ENCODE data around the gene HINFP.

HINFP gene, protein sequence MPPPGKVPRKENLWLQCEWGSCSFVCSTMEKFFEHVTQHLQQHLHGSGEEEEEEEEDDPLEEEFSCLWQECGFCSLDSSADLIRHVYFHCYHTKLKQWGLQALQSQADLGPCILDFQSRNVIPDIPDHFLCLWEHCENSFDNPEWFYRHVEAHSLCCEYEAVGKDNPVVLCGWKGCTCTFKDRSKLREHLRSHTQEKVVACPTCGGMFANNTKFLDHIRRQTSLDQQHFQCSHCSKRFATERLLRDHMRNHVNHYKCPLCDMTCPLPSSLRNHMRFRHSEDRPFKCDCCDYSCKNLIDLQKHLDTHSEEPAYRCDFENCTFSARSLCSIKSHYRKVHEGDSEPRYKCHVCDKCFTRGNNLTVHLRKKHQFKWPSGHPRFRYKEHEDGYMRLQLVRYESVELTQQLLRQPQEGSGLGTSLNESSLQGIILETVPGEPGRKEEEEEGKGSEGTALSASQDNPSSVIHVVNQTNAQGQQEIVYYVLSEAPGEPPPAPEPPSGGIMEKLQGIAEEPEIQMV

GRCh38 chr11:119121008-119121810 is at the start of gene HINFP:
Gene HINFP, plus strand, starts transcription at chr11:119121580. Its CDS starts 5,365 bp downstream, at chr11:119126945.
- DNase-seq: peak; percentile 99

DNA sequence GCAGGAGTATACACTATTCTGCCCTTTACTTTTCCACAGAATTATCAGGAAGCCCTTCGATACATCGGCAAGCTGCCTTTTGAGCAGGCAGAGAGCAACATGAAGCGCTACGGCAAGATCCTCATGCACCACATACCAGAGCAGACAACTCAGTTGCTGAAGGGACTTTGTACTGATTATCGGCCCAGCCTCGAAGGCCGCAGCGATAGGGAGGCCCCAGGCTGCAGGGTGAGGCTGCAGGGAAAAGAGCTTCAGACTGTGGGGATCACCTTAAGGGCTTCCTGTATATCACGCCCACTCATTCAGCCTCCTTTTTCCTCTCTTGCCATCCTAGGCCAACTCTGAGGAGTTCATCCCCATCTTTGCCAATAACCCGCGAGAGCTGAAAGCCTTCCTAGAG is 43.5 kb upstream of the HINFP start:
- DNase-seq: no peak

GRCh38 chr11:119078675-119079420 is 42.5 kb upstream of the HINFP start:
- no peak for DNase-seq

- DNase-seq: no peak
Measured at GRCh38 chr11:119081682-119082260, 39.6 kb upstream of the HINFP start.

GRCh38 chr11:119084663-119085436 is 36.5 kb upstream of the HINFP start, which contains the start of gene HMBS:
Gene HMBS, plus strand, starts transcription at chr11:119084881. Its CDS starts 153 bp downstream, at chr11:119085034.
- peak; percentile 89 for DNase-seq

- DNase-seq: peak; percentile 41
Measured at GRCh38 chr11:119085437-119085847, 35.9 kb upstream of the HINFP start.

DNA sequence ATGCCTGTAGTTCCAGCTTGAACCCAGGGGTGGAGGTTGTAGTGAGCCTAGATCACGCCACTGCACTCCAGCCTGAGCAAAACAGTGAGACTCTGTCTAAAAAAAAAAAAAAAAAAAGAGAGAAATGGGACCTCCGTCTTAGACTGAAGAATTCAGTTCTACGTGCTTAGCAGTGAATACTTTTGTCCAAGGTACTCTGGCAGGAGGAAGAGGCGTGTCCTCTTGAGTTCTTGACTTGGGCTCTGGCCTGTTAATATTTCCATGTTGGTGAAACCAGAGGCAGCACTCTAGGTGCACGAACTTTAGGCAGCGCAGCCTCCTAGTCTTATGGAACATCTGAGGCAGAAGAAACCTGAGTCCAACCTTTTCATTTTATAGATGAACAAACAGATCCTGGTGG is 34.3 kb upstream of the HINFP start:
- no peak for DNase-seq

- DNase-seq: no peak
Measured at GRCh38 chr11:119087747-119088241, 33.6 kb upstream of the HINFP start.

DNA sequence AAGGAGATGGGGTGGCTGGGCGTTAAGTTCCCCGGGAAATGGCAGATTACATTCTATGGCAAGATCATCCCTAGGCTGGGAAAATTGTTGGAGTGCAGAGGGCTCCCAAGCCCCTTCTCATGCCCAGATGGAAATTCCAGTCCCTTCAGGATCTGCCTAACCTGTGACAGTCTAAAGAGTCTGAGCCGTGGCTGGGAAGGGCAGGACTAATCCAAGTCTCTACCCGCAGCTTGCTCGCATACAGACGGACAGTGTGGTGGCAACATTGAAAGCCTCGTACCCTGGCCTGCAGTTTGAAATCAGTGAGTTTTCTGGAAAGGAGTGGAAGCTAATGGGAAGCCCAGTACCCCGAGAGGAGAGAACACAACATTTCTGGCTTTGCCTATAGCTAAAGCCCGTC is 33.0 kb upstream of the HINFP start:
- no peak for DNase-seq

DNA sequence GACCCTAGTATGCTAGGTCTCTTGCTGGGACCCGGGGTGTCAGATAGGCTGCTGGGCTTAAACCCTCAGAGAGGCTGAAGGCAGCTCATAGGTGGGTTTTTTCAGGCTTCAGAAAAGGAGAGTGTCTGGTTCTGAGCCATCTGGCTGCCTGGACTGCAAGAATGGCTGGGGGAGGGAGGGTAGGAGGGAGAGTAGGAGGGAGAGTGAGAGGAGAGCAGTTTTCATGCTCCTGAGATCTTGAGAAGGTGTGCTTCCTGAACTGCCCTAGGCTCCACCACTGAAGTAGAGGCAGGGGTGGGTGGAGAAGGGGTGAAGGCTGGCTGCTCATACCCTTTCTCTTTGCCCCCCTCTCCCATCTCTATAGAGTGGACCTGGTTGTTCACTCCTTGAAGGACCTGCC is 32.1 kb upstream of the HINFP start:
- DNase-seq: no peak

DNA sequence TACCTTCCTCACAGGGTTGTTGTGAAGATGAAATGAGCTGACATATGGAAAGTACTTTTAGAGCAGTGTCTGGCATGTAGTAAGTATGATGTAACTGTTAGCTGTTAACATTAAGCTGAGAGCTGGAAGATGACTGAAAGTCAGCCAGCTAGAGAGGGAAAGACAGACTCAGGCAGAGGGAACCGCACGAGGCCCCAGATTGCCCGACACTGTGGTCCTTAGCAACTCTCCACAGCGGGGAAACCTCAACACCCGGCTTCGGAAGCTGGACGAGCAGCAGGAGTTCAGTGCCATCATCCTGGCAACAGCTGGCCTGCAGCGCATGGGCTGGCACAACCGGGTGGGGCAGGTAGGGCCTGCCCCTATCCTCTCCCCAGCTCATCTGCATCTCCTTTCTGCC is 30.2 kb upstream of the HINFP start:
- DNase-seq: no peak

DNA sequence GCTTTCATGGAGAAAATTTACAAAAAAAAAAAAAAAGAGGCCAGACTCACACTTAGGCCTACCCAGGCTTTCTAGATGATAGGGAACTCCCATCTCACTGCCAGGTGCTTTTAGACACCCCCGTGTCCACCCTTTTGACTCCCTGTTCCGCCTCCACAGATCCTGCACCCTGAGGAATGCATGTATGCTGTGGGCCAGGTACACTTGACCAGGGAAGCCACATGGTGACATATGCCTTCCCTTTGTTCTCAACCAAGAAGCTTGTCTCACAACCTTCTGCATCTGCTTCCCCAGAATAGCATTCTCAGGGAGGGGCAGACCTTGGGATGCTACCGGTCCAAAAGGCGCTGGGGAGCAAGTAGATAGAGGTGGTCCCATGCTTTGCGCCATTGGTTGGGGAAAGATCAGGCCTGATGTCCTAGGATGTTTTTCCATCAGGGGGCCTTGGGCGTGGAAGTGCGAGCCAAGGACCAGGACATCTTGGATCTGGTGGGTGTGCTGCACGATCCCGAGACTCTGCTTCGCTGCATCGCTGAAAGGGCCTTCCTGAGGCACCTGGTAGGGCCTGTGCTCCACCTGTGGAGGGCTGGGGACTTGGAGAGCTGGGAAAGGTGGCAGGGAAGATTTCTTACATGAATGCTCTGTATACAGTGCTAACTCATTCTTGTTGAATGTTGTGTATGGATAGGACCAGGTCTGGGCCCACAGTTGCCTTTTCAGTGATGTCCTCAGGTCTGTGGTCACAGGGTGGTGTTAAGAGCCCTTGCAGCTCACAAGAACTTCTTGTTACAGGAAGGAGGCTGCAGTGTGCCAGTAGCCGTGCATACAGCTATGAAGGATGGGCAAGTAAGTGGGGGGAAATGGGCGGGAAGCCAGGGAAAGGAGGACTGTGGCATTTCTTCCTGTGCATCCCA is 29.2 kb upstream of the HINFP start:
- no peak for DNase-seq

GRCh38 chr11:119092880-119093842 is 28.2 kb upstream of the HINFP start:
- DNase-seq: no peak

DNA sequence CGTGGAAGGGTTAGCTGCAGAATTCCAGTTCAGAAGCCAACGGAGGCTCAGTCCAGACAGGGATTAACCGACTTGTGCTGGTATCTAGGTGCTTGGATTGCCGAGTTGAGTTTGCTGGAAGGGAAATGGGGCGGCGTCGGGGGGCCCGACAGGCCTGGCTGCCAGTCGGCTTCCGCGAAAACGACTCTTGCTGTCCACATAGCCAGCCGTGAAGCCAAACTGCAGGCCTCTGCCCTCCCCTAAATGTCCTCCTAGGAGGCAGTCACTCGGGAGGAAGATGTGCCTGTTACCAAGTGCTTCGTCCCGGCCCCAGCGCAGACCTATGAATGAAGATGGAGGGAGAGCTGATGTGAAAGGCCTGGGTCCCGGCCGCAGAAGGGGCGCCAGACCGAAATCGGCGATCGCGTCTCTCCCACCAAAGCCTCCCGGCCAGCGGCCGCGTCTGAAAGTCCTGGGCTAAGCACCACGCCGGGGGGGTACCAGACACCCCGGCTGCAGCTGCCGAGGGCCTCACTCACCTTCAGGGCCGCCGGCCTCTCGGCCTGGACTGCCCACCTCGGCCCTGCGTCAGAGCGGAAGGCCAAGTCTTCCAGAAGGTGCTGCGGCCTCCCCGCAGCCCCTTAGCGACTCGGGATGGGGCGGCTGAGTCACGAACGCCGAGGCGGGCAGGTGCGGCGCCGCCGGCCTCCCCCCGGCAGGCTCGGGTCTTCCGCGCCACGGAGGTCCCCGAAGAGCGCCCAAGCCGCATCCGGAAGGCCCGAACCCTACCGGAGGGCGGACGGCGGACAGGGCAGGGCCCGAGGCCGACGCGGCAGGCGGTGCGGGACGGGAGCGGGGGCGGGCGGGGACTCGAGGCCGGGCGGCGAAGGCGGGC is 27.2 kb upstream of the HINFP start:
- peak; percentile 50 for DNase-seq

- DNase-seq: peak; percentile 56
Measured at GRCh38 chr11:119094816-119095065, 26.6 kb upstream of the HINFP start.

DNA sequence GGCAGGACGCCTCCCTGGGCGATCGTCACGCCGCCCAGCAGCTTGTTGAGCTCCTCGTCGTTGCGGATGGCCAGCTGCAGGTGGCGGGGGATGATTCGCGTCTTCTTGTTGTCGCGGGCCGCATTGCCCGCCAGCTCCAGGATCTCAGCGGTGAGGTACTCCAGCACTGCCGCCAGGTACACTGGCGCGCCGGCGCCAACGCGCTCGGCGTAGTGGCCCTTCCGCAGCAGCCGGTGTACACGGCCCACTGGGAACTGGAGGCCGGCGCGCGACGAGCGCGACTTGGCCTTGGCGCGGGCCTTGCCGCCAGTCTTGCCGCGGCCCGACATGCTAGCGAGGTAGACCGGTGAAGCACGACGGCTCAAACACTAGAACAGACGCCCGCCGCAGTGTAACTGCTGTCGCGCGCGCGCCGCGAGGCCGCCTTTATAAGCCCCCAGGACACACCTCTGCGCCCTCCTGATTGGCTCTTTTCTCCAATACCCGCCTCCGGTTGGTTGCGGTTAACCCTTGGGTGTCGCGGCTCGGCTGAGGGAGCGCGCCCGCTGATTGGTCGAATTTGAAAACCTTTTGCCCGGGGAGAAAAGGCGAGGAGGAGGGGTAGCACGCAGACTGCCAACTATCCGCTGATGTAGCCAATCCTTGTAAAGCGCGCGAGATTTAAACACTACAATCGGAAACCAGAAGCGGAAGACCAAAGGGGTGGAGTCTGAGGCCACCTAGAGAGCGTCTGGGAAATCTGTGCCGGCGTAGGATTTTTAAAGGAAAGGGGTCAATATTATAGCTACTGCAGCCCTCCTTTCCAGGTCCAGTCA is 26.1 kb upstream of the HINFP start:
- DNase-seq: peak; percentile 98

GRCh38 chr11:119099711-119100110 is 21.7 kb upstream of the HINFP start:
- no peak for DNase-seq

Data from stimulated activated CD4-positive, alpha-beta T cell treated with anti-CD3 and anti-CD28 coated beads, Interleukin-12 subunit alpha, Interleukin-12 subunit beta, amount 100 ng/mL, for 4 hours (primary cell).